Transverse colon (tissue), 4 donors: ENCODE measurements around the gene GZMH. TPM values are rescaled to one million over a fixed set of nuclear protein-coding genes. Genes with fewer than 3 reads are reported as not detected.

Experiments
- DNase-seq: peaks from one replicate; pipeline ENCODE4 v3.0.0-alpha.2; 2019
- H3K27ac ChIP-seq, 4 donors: fragments of 200-600 bp; sonication (generic); 2 replicates each; pipeline ENCODE4 v1.5.1; 2016 to 2018; ENCODE audit warnings: inconsistent platforms in 4 of 4
- H3K27me3 ChIP-seq: fragments of 200-600 bp; sonication (generic); 2 replicates; pipeline ENCODE4 v1.5.1; 2017; ENCODE audit warnings: inconsistent platforms
- H3K36me3 ChIP-seq, 4 donors: fragments of 200-600 bp; sonication (generic); 2 replicates each; pipeline ENCODE4 v1.5.1; 2017 to 2019; ENCODE audit warnings: inconsistent platforms in 4 of 4
- H3K4me1 ChIP-seq, 4 donors: fragments of 200-600 bp; sonication (generic); 2 replicates each; pipeline ENCODE4 v1.5.1; 2017 to 2020; ENCODE audit warnings: inconsistent platforms in 4 of 4
- H3K4me3 ChIP-seq, 4 donors: fragments of 200-600 bp; sonication (generic); 1 replicate in 1 of 4; 2 replicates in 3 of 4; pipeline versions ENCODE4 v1.5.1 to v1.6.1; 2017 to 2019; ENCODE audit warnings: inconsistent platforms in 4 of 4
- H3K9me3 ChIP-seq, 2 donors: fragments of 200-600 bp; sonication (generic); 2 replicates each; pipeline ENCODE4 v1.5.1; 2017 to 2019; ENCODE audit warnings: inconsistent platforms in 2 of 2
- EP300 ChIP-seq: sonication (generic); formaldehyde crosslinking; IDR thresholded peaks from one replicate; pipeline ENCODE4 v1.6.1; 2017; ENCODE audit warnings: antibody characterized with exemption, low read depth
- POLR2A ChIP-seq: fragments of 450-650 bp; IDR thresholded peaks from one replicate; pipeline ENCODE4 v1.6.1; 2016; ENCODE audit warnings: antibody characterized with exemption, mild to moderate bottlenecking, moderate library complexity
- POLR2AphosphoS5 ChIP-seq, 3 donors: sonication (generic); formaldehyde crosslinking; IDR thresholded peaks; one replicate each; pipeline ENCODE4 v1.6.1; 2016; ENCODE audit warnings: antibody characterized with exemption in 3 of 3
- WGBS, 2 donors: methylation state at CpG; one replicate each; pipeline ENCODE4 v1.1.5; 2018; ENCODE audit warnings: low coverage in 1 of 2; 5-methylcytosine and 5-hydroxymethylcytosine counted together
- in situ Hi-C, 4 donors: fragments of 200-750 bp; cut with MboI; loops; one replicate each; pipeline versions ENCODE4 v1.15.0 to v1.15.1; 2017; ENCODE audit warnings: low sequenced_read_pairs in 3 of 4, low pct_ligation_motif_present in 1 of 4, low pct_unique_long_range_greater_than_20kb in 1 of 4
- intact Hi-C: fragments of 100-400 bp; cut with DNase I; formaldehyde crosslinking; loops from one replicate; pipeline ENCODE4 v1.15.1; 2023; ENCODE audit warnings: low total_unique reads
- total RNA-seq, 4 donors: library from RNA; depleted of rRNA; stranded (reverse); fragments of >200 nt; gene quantifications; one replicate each; pipeline ENCODE4 v1.1.0, GENCODE V29; 2016
- TF ChIP-seq, protein P1 (sequence below), 5 experiments: fragments of 200-600 bp in 3 of 5; fragments of 450-650 bp in 2 of 5; sonication (generic) in 3 of 5; IDR thresholded peaks; 1 replicate in 2 of 5; 2 replicates in 3 of 5; pipeline ENCODE4 v1.5.1; 2016 to 2017; ENCODE audit warnings: antibody characterized with exemption in 5 of 5, inconsistent platforms in 3 of 5, mild to moderate bottlenecking in 2 of 5, moderate library complexity in 1 of 5

Gene GZMH
- total RNA-seq, 4 donors from 2014 or later: 1.9 to 4.0 TPM; not detected in 2

DNA sequence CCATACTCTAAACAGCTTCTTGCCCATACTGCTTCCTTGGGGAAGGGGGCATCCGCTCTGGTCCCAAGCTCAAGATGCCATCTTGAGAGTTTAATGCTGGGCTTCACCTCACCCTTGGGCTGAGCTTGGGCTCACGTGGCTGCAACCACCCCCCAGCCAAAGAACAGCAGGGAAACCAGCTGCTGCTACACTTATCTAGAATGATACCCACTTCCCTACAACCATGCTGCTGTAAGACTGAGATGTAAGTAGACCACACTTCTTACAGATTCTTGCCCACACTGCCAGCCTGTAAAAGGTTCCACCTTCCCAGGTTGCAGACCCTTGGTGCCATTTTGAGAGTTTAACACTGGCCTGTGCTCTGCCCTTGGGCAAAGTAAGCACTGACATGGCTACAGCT lies 43.2 kb downstream of the GZMH start:
- DNase-seq: no peak
- TF ChIP-seq EP300 (no peak), POLR2AphosphoS5 (IDR thresholded peaks at IDR 0.05) (no peak), POLR2A (no peak)
- TF ChIP-seq, protein P1, sequence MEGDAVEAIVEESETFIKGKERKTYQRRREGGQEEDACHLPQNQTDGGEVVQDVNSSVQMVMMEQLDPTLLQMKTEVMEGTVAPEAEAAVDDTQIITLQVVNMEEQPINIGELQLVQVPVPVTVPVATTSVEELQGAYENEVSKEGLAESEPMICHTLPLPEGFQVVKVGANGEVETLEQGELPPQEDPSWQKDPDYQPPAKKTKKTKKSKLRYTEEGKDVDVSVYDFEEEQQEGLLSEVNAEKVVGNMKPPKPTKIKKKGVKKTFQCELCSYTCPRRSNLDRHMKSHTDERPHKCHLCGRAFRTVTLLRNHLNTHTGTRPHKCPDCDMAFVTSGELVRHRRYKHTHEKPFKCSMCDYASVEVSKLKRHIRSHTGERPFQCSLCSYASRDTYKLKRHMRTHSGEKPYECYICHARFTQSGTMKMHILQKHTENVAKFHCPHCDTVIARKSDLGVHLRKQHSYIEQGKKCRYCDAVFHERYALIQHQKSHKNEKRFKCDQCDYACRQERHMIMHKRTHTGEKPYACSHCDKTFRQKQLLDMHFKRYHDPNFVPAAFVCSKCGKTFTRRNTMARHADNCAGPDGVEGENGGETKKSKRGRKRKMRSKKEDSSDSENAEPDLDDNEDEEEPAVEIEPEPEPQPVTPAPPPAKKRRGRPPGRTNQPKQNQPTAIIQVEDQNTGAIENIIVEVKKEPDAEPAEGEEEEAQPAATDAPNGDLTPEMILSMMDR (IDR thresholded peaks at IDR 0.05): no peak
- no peaks in the 10 kb centered on the region for H3K4me1 ChIP-seq
- peaks cover 0 to 4% of the 10 kb centered on the region in 2 donors for H3K9me3 ChIP-seq
- no peaks in the 10 kb centered on the region for H3K36me3 ChIP-seq
- no peaks in the 10 kb centered on the region for H3K27me3 ChIP-seq
- intact Hi-C loops (no loop called here), in situ Hi-C loops (no loop called here)
- H3K4me3 ChIP-seq: no peak overlapping the region
- H3K27ac ChIP-seq: no peak overlapping the region
- 65% methylated on average over 2 of the region's 2 CpGs; no CpG with 5 or more reads in 1 of the 2 donors for WGBS, 2 donors

GRCh38 chr14:24565766-24566165 lies 43.7 kb downstream of the GZMH start:
- Histone ChIP-seq H3K4me1 (no peaks in the 10 kb centered on the region), H3K9me3 (peaks cover 0 to 4% of the 10 kb centered on the region in 2 donors), H3K36me3 (no peaks in the 10 kb centered on the region), H3K27me3 (no peaks in the 10 kb centered on the region), H3K27ac (no peak overlapping the region), H3K4me3 (no peak overlapping the region)
- intact Hi-C loops (no loop called here), in situ Hi-C loops (no loop called here)
- 68 to 71% methylated on average over 1 to 2 of the region's 2 CpGs for WGBS, 2 donors
- no peak for DNase-seq
- TF ChIP-seq EP300 (no peak), POLR2AphosphoS5 (IDR thresholded peaks at IDR 0.05) (no peak), POLR2A (no peak)
- TF ChIP-seq, protein P1 (IDR thresholded peaks at IDR 0.05): no peak

- no peak overlapping the region for H3K27ac ChIP-seq
- no peak for DNase-seq
- H3K27me3 ChIP-seq: no peaks in the 10 kb centered on the region
- TF ChIP-seq, protein P1 (IDR thresholded peaks at IDR 0.05): no peak
- TF ChIP-seq POLR2A: no peak
- TF ChIP-seq POLR2AphosphoS5 (IDR thresholded peaks at IDR 0.05): no peak
- TF ChIP-seq EP300: no peak
- 59 to 60% methylated on average over 2 to 3 of the region's 3 CpGs for WGBS, 2 donors
- intact Hi-C loops: no loop called here
- H3K4me1 ChIP-seq: no peaks in the 10 kb centered on the region
- peaks cover 0 to 4% of the 10 kb centered on the region in 2 donors for H3K9me3 ChIP-seq
- in situ Hi-C loops: no loop called here
- no peaks in the 10 kb centered on the region for H3K36me3 ChIP-seq
- H3K4me3 ChIP-seq: no peak overlapping the region
These were observed 46.0 kb downstream of the GZMH start for GRCh38 chr14:24563505-24563904.

- intact Hi-C loops (no loop called here), in situ Hi-C loops (no loop called here)
- DNase-seq: no peak
These were observed 52.7 kb downstream of the GZMH start for GRCh38 chr14:24556756-24557155.

More at GRCh38 chr14:24556756-24557155, 52.7 kb downstream of the GZMH start:
- WGBS, 2 donors: 40 to 56% methylated on average over 1 to 4 of the region's 4 CpGs
- Histone ChIP-seq H3K36me3 (no peaks in the 10 kb centered on the region), H3K4me3 (no peak overlapping the region), H3K4me1 (no peaks in the 10 kb centered on the region), H3K27me3 (no peaks in the 10 kb centered on the region), H3K9me3 (no peaks in the 10 kb centered on the region), H3K27ac (no peak overlapping the region)
- TF ChIP-seq EP300 (no peak), POLR2AphosphoS5 (IDR thresholded peaks at IDR 0.05) (no peak), POLR2A (no peak)
- TF ChIP-seq, protein P1 (IDR thresholded peaks at IDR 0.05): no peak

Other genes starting within 250 kb of the GZMH start
- 10 to 100 TPM; 13.4 to 58.0 (median 20.9) TPM for gene NFATC4, start 241.5 kb downstream of the GZMH start, total RNA-seq
- gene NYNRIN, start 210.7 kb downstream of the GZMH start, total RNA-seq: 10 to 100 TPM in 1 of 4 donors, 1 to 10 TPM in 3; 2.6 to 11.4 (median 9.0) TPM
- 1 to 10 TPM in 3 of 4 donors, under 1 TPM in 1; 0.79 to 9.7 (median 1.6) TPM for gene CBLN3, start 180.0 kb downstream of the GZMH start, total RNA-seq
- gene KHNYN, start 179.7 kb downstream of the GZMH start, total RNA-seq: 100 to 1,000 TPM in 2 of 4 donors, 10 to 100 TPM in 2; 65.7 to 129 (median 101) TPM
- gene SDR39U1, start 166.9 kb downstream of the GZMH start, total RNA-seq: 100 to 1,000 TPM in 1 of 4 donors, 10 to 100 TPM in 3; 18.3 to 202 (median 39.3) TPM
- gene CMA1, start 101.4 kb downstream of the GZMH start, total RNA-seq: not detected
- gene CTSG, start 33.4 kb downstream of the GZMH start, total RNA-seq: under 1 TPM in 1 of 4 donors, not detected in 3; 0.82 TPM
- gene GZMB, start 24.5 kb upstream of the GZMH start, total RNA-seq: 1 to 10 TPM in 2 of 4 donors, not detected in 2; 2.5 to 2.6 TPM